NCI-H2196 treated with DMSO at 0.1 percent for 48 hours (cell line): ENCODE measurements around the gene RNU6-9.
A peak's percentile ranks its signal among the peaks of the same experiment; 100 is the strongest.

Experiments
- DNase-seq: peaks from one replicate; lab custom pipeline; 2025; ENCODE audit not compliant: unreplicated experiment; lab: John Stamatoyannopoulos, UW

Gene RNU6-9

DNA sequence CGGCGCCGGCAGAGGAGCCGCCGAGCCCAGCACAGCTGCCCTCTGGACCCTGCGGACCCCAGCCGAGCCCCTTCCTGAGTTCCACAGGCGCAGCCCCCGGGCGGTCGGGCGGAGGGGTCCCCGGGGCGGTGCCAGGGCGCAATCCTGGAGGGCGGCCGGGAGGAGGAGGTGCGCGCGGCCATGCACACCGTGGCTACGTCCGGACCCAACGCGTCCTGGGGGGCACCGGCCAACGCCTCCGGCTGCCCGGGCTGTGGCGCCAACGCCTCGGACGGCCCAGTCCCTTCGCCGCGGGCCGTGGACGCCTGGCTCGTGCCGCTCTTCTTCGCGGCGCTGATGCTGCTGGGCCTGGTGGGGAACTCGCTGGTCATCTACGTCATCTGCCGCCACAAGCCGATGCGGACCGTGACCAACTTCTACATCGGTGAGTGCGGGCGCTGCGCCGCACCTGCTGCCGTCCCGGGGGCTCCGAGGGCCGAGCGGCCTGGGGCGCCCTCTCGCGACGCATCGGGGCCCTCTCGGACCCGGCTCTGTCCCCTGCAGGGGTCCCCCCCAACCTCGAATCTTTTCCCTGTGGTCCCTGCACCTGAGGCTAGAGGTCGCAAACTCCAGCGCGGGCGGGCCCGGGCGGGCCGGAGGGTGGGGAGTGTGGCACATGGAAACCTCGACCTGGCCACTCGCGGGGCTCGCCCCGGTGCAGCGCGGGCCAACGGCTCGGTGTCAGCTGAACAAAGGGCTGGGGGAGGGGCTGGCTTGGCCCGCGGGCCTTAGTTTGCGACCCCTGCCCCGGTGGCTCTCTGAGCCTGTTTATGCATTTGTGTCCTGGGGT, 24.3 kb downstream of the RNU6-9 start, which contains the start of gene KISS1R:
KISS1R (plus strand) TSS at position 11 of the 829 bp plus-strand sequence; CDS start at position 181, 170 bp downstream.
- peak; percentile 67 for DNase-seq

GRCh38 chr19:918152-918437, 24.8 kb downstream of the RNU6-9 start:
- no peak for DNase-seq

DNA sequence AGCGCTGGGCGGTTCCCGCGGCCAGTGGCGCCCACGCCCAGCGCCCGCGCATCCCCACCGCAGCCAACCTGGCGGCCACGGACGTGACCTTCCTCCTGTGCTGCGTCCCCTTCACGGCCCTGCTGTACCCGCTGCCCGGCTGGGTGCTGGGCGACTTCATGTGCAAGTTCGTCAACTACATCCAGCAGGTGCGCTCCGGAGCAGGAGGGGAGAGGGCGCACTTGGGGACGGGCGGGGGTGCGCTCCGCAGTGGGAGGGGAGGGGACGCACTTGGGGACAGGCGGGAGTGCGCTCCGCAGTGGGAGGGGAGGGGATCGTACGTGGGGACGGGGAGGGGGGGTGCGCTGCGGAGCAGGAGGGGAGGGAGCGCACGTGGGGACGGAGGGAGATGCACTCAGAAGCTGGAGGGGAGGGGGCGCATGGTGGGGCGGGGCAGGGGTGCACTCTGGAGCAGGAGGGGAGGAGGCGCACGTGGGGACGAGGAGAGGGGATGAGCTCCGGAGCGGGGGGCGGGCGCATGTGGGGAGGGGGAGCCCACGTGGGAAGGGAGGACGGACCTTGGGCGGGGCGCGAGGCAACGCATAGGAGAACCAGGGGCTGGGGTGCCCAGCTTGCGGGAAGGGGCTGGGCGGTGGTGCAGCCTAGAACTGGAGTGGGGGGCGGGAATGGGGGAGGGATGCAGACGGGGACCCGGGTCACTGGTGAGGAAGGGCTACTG, 25.4 kb downstream of the RNU6-9 start:
- DNase-seq = no peak

- DNase-seq = no peak
Observed at GRCh38 chr19:919199-920050, 26.1 kb downstream of the RNU6-9 start.

DNA sequence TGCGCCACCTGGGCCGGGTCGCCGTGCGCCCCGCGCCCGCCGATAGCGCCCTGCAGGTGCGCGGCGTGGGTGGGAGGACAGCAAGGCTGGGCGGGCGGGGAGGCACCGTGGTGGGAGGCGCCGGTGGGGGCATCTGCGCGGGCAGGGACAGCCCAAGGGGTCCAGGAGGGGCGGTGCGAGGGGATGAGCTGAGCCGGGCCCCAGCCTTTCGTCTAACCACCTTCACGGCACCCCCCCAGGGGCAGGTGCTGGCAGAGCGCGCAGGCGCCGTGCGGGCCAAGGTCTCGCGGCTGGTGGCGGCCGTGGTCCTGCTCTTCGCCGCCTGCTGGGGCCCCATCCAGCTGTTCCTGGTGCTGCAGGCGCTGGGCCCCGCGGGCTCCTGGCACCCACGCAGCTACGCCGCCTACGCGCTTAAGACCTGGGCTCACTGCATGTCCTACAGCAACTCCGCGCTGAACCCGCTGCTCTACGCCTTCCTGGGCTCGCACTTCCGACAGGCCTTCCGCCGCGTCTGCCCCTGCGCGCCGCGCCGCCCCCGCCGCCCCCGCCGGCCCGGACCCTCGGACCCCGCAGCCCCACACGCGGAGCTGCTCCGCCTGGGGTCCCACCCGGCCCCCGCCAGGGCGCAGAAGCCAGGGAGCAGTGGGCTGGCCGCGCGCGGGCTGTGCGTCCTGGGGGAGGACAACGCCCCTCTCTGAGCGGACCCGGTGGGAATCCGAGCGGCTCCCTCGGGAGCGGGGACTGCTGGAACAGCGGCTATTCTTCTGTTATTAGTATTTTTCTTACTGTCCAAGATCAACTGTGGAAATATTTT, 27.0 kb downstream of the RNU6-9 start:
- DNase-seq = no peak

DNA sequence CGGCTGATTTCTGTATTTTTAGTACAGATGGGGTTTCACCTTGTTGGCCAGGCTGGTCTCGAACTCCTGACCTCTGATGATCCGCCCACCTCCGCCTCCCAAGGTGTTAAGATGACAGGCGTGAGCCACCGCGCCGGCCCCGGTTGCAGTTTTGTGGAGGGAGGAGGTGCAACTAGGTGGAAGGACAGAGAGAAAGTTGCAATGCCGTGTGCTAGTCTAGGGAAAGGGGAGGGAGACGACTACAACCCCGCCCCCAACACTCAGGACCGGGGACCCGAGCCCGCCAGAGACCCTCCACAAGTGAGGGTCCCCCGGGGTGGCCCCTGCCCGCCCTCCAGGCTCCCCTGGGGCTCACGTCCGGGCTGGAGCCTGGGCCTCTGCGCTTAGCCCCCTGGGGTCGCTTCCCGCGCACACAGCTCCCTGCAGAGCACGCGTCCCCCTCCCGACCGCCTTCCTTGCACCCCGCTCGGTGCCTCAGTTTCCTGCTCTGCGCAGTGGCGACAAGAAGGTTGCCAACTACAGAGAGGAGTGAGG, 31.3 kb downstream of the RNU6-9 start:
- no peak for DNase-seq

DNA sequence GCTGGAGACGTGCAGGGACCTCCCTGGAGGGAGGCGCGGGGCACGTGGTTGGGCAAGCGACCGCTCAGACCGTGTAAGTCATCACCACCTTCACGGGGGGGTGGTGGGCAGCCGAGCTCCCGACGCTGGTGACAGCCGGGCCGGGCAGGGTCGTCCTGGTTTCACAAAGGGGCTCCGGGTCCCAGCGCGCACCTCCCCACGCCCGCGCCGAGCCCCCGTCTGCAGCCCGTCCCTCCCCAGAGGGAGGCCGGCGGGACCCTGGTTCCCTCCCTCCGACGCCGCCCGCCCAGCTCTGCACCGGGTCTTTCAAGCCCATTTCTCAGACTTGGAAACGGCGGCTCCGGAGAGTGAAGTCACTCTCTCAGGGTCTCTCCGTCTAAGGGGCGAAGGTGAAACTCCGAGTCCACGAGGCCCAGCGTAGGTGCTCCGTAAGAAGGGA, 31.8 kb downstream of the RNU6-9 start:
- no peak for DNase-seq

- peak; percentile 39 for DNase-seq
Observed at GRCh38 chr19:925526-926322, 32.4 kb downstream of the RNU6-9 start, which contains the start of gene ARID3A. TSS of gene ARID3A (plus strand) at chr19:926035. CDS start at chr19:929529, 3,494 bp downstream.

DNA sequence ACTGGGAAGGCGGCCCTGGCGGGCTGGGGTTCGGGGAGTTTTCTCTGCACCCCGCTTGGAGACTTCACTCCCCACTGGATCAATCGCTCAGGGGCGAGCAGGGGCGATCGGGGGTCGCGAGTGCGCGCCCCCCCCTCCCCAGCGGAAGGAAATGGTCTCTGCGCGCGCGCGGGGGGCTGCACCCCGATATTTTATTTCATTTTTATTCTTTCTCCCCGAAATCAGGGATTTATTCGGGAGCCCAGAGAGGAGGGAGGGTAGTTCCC, 33.0 kb downstream of the RNU6-9 start:
- DNase-seq = no peak

- DNase-seq = no peak
Observed at GRCh38 chr19:926589-927350, 33.5 kb downstream of the RNU6-9 start.

GRCh38 chr19:927351-927779, 34.1 kb downstream of the RNU6-9 start:
- DNase-seq = no peak

DNA sequence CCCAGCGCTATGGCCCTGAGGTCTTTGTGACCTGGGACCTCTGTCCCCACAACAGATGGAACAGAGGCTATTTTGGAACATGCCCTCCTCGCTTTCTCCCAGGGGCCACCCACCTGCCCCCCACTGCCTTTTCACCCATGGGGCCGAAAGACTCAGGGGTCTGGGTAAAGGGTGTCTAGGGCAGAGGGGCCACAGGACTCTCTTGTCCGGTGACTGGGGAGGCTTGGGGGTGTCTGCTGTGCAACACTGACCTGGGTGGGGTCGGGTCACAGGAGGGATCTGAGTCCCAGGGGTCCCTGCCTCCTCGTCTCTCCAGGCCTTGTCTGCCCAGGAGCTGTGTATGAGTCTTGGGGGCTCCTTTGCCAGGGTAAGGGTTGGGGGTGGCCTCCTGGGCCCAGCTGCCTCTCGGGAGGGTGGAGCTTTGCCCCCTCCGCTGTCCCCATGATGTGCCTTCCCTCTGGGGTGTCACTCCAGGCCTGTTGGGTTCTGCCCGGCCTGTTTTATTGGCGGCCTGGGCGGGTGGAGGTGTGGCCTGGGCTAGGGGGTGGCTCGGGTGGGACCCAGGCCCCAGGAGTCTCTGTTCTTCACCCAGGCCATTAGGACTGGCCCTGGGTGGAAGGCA, 34.6 kb downstream of the RNU6-9 start:
- no peak for DNase-seq

- DNase-seq = no peak
Observed at GRCh38 chr19:928471-929202, 35.4 kb downstream of the RNU6-9 start.

GRCh38 chr19:929203-929890, 36.1 kb downstream of the RNU6-9 start:
- no peak for DNase-seq

DNA sequence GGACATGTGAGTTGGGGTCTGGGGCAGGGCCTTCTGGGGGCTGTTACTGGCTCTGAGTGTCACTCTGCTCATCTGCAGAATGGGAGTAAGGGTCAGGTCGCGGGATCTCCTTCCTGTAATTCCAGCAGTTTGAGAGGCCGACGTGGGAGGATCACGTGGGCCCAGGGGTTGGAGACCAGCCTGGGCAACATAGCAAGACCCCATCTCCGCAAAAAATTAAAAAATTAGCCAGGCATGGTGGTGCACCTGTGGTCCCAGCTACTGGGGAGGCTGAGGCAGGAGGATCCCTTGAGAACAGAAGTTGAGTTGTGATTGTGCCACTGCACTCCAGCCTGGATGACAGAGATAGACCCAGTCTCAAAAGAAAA, 36.6 kb downstream of the RNU6-9 start:
- DNase-seq = no peak

- DNase-seq = no peak
Observed at GRCh38 chr19:931860-932647, 38.8 kb downstream of the RNU6-9 start.
